ENCODE data around the gene KRTAP13-1.

Gene KRTAP13-1

GRCh38 chr21:30395731-30396130 lies at the start of gene KRTAP13-1:
TSS of gene KRTAP13-1 (plus strand) at chr21:30396031. CDS start at chr21:30396087, 56 bp downstream.
- DNase-seq (ENCODE audit: low spot score): no peak

- no peak for DNase-seq (ENCODE audit: low spot score)
Measured at GRCh38 chr21:30348506-30348905, 47.3 kb upstream of the KRTAP13-1 start, which contains the start of gene KRTAP23-1. TSS of gene KRTAP23-1 (minus strand) at chr21:30348606. CDS start at chr21:30348606, 0 bp downstream.

DNA sequence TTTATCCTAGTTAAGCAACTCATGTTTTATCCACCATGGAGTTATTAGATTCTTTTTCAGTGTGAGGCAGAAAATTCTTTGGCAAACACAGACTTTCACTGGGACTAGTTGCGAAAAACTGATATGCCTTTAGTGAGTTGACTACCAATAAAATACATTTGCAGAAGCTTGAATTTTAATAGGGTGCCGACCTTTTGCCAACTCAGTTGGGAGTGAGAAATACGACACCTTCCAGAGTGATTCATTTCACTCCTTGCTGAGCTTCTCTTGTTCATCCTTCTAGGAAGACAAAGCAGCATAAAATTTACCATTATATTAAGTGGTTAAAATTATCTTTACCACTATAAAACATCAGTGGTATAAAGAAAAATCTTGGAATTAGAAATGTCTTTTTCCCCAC lies 46.3 kb upstream of the KRTAP13-1 start:
- DNase-seq (ENCODE audit: low spot score): no peak

DNA sequence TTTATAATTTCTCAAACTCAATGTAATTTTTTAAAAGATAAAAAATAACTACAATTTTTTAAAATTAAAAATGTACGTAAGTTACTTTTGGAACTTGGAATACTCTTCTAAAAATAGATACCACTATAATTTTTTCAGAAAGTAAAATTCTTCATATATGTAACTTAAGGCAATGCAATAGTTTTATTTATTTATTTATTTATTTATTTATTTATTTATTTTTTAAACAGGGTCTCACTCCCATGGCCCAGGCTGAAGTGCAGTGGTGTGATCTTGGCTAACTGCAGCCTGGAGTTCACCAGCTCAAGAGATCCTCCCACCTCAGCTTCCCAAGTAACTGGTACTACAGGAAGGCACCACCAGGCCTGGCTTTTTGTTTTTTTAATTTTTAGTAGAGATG lies 44.3 kb upstream of the KRTAP13-1 start:
- DNase-seq (ENCODE audit: low spot score): no peak

GRCh38 chr21:30354308-30355005 lies 41.4 kb upstream of the KRTAP13-1 start:
- no peak for DNase-seq (ENCODE audit: low spot score)

DNA sequence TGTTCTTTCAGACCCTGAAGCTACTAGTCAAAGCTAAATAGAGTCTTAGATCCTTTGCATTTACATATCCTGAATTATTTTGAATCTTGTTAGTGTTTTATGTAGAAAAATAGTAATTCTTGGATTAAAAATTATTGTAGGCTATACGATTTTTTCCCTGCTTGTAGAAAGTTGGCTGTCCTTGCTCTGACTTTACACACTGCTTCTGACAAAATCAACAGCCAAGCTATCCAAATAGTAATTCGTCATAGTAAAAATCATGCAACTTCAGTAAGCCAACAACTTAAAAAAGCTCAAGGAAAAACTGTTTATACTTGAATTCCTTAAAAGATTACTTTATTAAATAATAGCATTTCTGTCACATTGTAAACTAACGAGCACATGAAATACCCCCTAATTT lies 39.9 kb upstream of the KRTAP13-1 start:
- DNase-seq (ENCODE audit: low spot score): no peak

- no peak for DNase-seq (ENCODE audit: low spot score)
Measured at GRCh38 chr21:30372139-30372770, 23.6 kb upstream of the KRTAP13-1 start, which contains the start of gene KRTAP13-2. TSS of gene KRTAP13-2 (minus strand) at chr21:30372271. CDS start at chr21:30372213, 58 bp downstream.

GRCh38 chr21:30382201-30382600 lies 13.6 kb upstream of the KRTAP13-1 start:
- DNase-seq (ENCODE audit: low spot score): no peak

DNA sequence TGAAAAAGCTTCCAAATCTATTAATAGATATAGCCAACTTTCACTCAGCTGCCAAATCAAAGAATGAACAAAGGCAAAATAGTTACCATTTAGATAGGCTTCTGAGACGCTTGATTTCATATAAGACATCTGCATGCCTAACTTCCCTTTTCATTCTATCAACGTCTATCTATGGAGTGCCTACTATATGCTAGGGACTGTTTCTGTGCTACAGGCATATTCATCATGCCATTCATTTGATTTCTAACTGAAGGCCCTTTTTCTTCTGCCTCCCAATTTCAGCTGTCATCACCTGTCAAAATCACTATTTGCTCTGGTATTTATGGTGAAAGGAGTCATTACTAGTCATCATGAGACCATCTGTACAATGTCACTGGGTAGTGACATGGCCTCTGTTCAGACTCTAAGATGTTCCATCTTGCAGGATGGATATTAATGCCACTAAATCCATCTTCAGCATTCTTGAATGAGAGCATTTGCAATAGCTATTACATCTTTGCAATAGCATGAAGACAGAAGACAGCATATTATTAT lies 4.3 kb upstream of the KRTAP13-1 start:
- DNase-seq (ENCODE audit: low spot score): no peak

DNA sequence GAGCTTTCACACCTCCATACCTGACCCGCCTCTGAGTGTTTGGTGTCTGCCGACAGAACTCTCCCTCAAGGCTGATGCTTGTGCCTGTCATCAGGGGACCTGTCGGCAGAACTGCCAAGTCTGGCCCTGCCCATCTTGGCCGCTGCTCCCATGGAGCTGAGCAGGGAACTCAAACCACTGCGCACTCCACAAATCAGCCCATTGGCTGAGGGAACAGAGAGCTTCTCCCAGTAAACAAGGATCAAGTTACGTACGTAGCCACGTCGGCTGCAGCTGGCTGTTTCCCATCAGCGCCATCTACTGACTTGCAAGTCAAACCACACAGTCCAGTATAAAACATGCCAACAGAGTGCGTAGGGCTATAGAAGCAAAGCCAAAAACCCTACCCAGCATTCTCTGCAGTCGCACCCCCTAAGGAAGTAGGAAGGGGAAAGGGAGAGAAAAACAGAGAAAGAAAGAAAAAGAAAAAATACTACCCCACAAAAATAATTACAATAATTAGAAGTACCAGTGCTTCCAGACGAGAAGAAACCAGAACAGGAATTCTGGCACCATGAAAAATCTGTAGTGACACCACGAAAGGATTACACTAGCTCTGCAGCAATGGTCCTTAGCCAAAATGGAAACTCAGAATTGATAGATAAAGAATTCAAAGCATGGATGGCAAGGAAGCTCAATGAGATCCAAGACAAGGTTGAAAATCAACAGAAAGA lies 13.1 kb downstream of the KRTAP13-1 start:
- DNase-seq (ENCODE audit: low spot score): peak; percentile 80

GRCh38 chr21:30415993-30416392 lies 20.2 kb downstream of the KRTAP13-1 start:
- no peak for DNase-seq (ENCODE audit: low spot score)

DNA sequence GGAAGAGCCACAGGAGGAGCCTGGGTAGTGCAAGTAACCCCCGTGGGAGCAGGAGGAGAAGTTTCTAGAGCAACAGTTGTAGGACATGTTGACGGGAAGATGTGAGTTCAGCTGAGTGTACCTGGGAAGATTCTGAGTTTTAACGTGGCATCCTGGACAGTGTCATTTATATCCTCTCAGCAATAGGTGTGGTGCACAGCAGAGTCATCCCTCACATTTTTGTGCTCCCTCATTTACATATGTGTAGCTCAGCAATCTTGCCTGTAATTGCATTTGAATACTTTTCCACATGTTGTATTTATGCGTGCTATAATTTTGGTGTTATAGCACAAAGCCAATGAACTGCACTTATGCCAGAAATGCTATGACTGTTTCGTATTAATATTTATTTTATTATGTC lies 30.0 kb downstream of the KRTAP13-1 start, which contains the start of gene KRTAP13-3:
Gene KRTAP13-3 (minus strand): TSS at position 101 of the 400 bp plus-strand sequence. CDS start 14 bp downstream, at position 87.
- DNase-seq (ENCODE audit: low spot score): no peak

DNA sequence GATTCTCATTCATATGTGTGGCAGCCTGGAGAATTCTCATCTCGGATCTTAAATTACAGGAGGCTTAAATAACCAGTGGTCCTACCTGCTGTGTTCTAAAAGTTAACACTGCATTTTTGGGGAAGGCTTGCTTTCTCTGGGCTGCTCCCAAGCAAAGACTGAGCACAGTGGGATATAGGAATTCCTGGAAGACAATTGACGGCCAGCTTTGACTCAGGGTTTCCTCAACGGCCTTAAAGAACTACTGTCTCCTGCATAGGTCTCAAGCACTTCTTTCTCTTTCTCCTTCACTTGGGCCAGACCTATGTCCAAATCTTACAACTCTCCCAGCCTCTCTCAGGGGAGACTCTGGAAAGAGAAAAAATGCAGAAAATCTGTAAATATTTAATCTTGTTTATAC lies 30.9 kb downstream of the KRTAP13-1 start:
- no peak for DNase-seq (ENCODE audit: low spot score)

DNA sequence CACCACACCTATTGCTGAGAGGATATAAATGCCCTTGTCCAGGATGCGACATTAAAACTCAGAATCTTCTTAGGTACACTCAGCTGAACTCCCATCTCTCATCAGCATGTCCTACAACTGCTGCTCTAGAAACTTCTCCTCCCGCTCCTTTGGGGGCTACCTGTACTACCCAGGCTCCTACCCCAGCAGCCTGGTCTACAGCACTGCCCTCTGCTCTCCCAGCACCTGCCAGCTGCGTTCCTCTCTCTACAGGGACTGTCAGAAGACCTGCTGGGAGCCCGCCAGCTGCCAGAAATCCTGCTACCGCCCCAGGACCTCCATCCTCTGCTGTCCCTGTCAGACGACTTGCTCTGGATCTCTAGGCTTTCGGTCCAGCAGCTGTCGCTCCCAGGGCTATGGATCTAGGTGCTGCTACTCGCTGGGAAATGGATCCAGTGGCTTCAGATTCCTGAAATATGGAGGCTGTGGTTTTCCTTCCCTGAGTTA lies 34.4 kb downstream of the KRTAP13-1 start, which contains the start of gene KRTAP13-4:
Gene KRTAP13-4 (plus strand): TSS at position 51 of the 486 bp plus-strand sequence. CDS start 56 bp downstream, at position 107.
- no peak for DNase-seq (ENCODE audit: low spot score)

- peak; percentile 38 for DNase-seq (ENCODE audit: low spot score)
Measured at GRCh38 chr21:30434033-30434631, 38.3 kb downstream of the KRTAP13-1 start.

DNA sequence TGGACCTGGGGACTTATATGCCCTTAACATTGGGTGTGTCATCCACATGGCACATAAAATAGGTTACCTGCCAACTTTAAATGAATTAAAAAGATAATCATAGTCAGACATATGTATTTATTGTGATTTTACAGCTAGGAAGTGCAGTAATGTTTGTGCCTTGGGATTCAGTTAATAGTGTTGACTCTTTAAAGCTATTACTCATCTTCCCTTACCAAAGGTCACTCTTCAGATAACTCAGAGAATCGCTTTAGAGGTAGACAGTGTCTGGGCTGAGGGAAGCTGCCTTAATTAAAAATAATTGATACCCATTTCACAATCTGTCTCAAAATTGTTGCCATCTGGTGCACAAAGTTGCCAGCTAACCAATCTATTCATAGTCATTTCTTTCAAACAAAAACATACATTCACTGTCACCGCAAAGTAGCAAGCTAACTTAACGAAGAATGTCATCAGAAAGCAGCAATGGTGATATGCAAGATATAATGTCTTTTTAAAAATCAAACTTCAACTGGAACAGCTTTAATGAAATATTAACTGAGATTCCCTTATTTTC lies 41.3 kb downstream of the KRTAP13-1 start:
- no peak for DNase-seq (ENCODE audit: low spot score)

DNA sequence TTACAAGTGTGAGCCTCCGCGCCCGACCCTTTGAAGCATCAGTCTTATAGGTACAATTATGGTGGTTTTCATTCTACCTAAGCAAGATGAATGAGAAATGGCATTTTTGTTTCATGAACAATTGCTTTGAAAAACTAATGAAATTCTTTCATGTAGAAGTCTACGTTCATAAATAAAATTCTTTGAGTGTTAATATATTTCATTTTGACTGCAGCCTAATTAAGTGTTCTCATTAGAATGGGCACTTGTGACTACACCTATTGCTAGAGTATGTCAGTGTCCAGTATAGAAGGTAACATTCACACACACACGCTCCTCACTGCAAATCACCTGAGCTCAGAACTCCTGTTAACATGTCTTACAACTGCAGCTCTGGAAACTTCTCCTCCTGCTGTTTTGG lies 44.1 kb downstream of the KRTAP13-1 start, which contains the start of gene KRTAP15-1:
Gene KRTAP15-1 (plus strand): TSS at position 301 of the 400 bp plus-strand sequence. CDS start 53 bp downstream, at position 354.
- no peak for DNase-seq (ENCODE audit: low spot score)

DNA sequence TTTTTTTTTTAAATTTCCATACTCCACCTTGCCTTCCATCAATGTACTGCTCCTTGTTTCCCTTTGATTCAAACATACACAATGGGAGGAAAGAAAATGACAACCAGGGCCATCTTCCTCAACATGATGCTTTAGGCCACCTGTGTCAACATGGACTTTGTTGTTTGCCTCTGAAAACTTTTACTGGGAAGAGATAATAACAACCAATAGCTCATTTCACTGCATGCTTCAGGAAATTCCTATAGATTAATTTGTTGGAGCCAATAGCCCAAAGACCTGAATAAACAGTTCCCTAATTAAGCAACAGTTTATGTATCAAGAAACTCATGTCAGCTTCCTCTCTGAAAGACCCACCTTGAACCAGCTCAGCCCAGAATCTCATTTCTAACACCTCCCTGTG lies 47.4 kb downstream of the KRTAP13-1 start:
- no peak for DNase-seq (ENCODE audit: low spot score)

GRCh38 chr21:30444204-30444603 lies 48.4 kb downstream of the KRTAP13-1 start:
- no peak for DNase-seq (ENCODE audit: low spot score)

Data from kidney tubule cell (primary cell).